ENCODE measurements around the gene VSIR.
A peak's percentile ranks its signal among the peaks of the same experiment; 100 is the strongest.

VSIR gene

GRCh38 chr10:71711052-71711623 lies 62.2 kb downstream of the VSIR start:
- no peak for DNase-seq

DNA sequence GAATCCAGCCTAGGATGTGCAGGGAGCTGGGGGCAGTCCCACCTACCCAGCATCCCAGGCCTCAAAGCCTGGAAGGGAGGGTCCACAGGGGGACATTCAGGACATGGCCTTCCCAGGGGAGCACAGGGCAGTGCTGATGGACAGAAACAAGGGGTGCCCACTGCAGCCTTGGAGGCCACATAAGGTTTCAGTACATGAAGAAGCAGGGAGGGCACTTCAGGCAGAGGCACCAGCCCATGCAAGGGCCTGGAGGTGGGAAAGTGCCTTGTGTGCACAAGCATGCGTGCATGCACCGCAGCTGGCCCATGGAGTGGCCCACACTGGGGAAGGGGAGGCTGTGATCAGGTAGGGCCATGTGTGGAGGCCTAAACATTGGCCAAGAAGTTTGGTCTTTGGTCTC lies 62.8 kb downstream of the VSIR start:
- DNase-seq: no peak

GRCh38 chr10:71708897-71709882 lies 64.1 kb downstream of the VSIR start:
- no peak for DNase-seq

DNA sequence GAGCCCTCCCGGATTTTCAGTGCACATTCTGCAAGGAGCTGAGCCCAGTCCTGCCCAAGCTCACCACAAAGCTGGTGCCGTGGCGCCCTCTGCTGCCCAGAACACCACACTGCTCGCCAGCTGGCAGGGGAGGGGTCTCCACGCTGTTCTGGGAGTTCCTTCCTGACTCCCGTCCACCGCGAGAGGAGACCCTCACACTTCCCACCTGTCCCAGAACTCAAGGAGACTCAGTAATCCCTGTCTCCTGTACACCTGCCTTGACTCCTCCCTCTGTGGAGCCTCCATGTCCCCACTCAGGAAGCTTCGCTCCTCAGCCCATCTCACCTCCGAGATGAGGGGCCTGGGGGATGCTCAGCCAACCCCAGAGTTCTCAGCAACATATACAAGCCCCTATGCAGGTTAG lies 65.0 kb downstream of the VSIR start:
- DNase-seq: peak; percentile 77

DNA sequence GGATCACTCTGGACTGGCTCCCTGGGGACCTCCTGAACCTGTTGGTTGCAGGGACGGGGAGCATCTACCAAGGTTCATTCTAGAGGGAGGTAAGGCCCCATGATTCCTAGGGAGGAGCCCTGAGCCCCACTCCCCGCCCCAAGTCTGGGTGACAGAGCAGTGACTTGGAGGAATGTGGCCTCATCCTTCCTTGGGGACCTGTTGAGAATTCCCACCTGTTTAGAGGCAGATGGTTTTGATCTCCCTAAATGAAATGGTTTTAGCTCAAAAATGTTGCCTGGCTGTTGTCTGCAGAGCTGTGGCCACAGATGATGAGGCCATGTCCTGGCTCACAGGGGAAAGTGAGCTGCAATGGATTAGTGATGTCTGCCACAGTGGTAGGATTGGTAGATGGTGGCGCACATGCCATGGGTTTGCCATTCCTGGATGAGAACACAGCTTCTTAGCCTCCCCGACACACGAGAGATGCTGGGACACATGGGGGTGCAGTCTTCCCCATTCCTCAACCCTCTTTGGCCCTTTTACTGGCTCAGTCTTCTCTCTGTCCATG lies 66.0 kb downstream of the VSIR start:
- DNase-seq: no peak

DNA sequence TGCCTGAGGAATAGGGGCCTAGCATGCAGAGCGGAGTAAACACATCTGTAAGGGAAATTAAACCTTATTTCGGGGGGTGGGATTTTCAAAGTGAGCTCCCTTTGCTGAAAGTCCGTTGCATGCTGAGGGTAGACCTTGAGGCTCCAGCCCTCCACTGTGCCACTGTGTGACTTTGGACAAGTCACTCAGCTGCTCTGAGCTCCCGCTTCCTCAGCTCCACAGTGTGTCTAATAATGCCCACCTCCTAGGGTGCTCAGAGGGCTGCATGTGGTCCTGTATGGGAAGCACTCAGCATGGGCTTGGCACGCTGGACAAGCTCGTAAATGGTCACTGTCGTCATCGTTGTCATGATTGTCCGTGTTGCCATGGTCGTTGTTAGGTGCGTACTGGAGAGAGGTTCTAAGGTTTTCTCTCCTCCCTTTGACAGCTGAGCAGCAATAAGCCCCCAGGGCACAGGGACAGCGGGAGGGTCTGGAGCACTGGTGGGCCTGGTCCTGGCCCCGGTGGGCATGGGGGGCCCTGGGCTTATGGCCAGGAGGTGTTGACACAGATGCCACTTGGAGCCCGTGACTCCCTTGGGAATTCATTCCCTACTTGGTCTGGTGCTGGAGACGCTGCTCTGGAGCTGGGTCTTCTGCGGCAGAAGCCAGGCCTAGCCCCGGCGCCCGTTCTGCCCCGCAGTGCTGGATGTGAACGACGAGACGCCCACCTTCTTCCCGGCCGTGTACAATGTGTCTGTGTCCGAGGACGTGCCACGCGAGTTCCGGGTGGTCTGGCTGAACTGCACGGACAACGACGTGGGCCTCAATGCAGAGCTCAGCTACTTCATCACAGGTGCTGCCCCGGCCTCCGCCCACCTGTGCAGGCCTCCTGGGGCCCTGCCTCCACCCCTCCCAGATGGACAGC lies 66.9 kb downstream of the VSIR start:
- no peak for DNase-seq

DNA sequence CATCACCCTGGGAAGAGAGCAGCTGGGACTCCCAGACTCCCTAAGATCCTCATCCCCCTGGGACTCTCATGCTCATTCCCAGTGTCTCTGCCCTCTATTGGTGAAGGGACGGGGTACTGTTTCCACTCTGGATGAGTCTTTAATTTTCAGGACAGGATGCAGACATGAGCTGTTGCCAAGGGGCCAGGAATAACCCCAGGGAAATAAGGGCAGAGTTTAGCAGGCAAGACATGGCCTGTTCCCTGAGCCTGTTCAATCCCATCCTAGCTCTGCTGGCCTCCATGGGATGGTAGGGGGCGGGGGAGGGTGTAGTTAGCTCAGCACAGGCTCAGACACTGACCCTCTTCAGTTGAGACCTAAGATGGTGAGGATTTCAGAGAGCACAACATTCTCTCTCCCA lies 67.7 kb downstream of the VSIR start:
- DNase-seq: no peak

- DNase-seq: no peak
These were observed 68.5 kb downstream of the VSIR start for GRCh38 chr10:71704816-71705215.

DNA sequence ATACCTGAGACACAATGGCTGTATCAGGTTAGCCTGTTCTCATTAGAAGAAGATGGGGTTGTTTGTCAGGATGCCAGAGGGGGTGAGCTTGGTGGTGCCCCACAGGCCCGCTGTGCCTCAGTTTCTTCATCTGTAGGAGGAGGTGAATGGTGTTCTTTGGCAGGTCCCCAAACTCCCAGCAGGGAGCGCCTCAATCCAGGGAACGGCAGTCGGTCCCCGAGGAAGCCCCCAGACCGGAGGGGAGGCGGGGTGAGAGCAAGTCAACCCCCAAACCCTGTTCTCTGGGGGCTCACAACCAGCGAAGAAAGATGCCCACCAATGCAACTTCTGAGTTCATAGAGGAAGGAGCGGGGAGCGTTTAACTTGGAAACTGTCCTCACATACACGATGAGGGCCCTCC lies 69.7 kb downstream of the VSIR start:
- no peak for DNase-seq

GRCh38 chr10:71701496-71702132 lies 71.7 kb downstream of the VSIR start:
- no peak for DNase-seq

- no peak for DNase-seq
These were observed 72.5 kb downstream of the VSIR start for GRCh38 chr10:71700731-71701368.

DNA sequence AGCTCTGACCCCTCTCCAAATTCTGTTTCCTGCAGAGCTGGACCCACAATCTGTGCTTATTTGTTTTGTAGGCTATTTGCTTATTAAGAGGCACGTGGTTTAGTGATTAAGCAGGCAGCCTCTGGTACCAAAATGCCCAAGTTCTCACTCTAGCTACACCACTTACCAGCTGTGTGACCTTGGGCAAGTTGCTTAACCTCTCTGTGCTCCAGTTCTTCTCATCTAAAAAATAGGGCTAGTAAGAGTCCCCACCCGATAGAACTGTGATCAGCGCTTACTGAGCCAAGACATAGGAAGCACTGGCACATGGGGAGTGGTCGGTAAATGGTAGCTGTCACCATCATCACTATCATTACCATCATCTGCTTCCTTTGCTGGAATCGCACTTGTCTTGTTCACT lies 74.6 kb downstream of the VSIR start:
- DNase-seq: no peak

- no peak for DNase-seq
These were observed 75.2 kb downstream of the VSIR start for GRCh38 chr10:71697938-71698709.

All from femur (tissue), 1 donor.